Tibial nerve (tissue), 4 donors: ENCODE measurements around the gene ABR.

Experiments
- EP300 ChIP-seq, 2 donors: sonication (generic); formaldehyde crosslinking; IDR thresholded peaks; one replicate each; pipeline ENCODE4 v1.6.1; 2017; ENCODE audit warnings: antibody characterized with exemption in 2 of 2, mild to moderate bottlenecking in 1 of 2
- POLR2A ChIP-seq, 2 donors: fragments of 450-650 bp; IDR thresholded peaks; one replicate each; pipeline ENCODE4 v1.6.1; 2017; ENCODE audit warnings: antibody characterized with exemption in 2 of 2, mild to moderate bottlenecking in 2 of 2, moderate library complexity in 2 of 2
- TF ChIP-seq, protein P1 (sequence below), 5 experiments: fragments of 200-600 bp in 3 of 5; fragments of 450-650 bp in 2 of 5; sonication (generic) in 3 of 5; IDR thresholded peaks; one replicate each; pipeline ENCODE4 v1.5.1; 2016 to 2019; ENCODE audit warnings: antibody characterized with exemption in 5 of 5, mild to moderate bottlenecking in 3 of 5, moderate library complexity in 2 of 5

DNA sequence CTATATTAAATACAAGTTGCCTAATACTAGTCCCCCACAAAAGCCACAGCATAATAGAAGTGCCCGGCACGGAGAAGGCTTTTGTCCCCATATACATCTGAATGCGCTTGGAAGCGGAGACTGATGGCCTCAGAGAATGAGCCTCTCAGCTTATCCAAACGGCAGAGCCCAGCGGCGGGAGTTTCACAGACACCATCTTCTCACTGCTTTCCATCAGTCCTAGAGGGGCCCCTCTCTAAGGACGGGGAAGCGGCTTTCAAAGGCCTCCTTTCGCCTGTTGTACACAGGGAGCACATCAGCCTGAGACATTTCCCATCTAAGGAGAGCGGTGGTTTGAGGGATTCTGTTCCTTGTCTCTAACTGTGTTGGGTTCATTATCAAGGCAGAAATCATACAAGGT, 217.1 kb downstream of the ABR start:
- TF ChIP-seq, protein P1, sequence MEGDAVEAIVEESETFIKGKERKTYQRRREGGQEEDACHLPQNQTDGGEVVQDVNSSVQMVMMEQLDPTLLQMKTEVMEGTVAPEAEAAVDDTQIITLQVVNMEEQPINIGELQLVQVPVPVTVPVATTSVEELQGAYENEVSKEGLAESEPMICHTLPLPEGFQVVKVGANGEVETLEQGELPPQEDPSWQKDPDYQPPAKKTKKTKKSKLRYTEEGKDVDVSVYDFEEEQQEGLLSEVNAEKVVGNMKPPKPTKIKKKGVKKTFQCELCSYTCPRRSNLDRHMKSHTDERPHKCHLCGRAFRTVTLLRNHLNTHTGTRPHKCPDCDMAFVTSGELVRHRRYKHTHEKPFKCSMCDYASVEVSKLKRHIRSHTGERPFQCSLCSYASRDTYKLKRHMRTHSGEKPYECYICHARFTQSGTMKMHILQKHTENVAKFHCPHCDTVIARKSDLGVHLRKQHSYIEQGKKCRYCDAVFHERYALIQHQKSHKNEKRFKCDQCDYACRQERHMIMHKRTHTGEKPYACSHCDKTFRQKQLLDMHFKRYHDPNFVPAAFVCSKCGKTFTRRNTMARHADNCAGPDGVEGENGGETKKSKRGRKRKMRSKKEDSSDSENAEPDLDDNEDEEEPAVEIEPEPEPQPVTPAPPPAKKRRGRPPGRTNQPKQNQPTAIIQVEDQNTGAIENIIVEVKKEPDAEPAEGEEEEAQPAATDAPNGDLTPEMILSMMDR (IDR thresholded peaks at IDR 0.05), result no peak
- TF ChIP-seq POLR2A (IDR thresholded peaks at IDR 0.05) (no peak), EP300 (IDR thresholded peaks at IDR 0.05) (no peak)
